GM18498 (cell line): Measurements from ENCODE around the gene NREP.

Experiments used
- ATAC-seq: cut with Tn5 transposase; IDR thresholded peaks from one replicate; pipeline ENCODE4 v1.9.1; 2021; ENCODE audit warnings: mild to moderate bottlenecking, moderate library complexity; ENCODE audit not compliant: unreplicated experiment

Gene NREP

GRCh38 chr5:111765613-111766571 is 8.9 kb upstream of the NREP start:
- ATAC-seq = no peak

GRCh38 chr5:111764019-111764418 is 7.0 kb upstream of the NREP start:
- no peak for ATAC-seq

- ATAC-seq = no peak
Observed at GRCh38 chr5:111762895-111763294, 5.9 kb upstream of the NREP start.

GRCh38 chr5:111758284-111758628 is 1.3 kb upstream of the NREP start:
- ATAC-seq = no peak

- ATAC-seq = peak; percentile 85
Observed at GRCh38 chr5:111757355-111758283, 625 bp upstream of the NREP start.

- ATAC-seq = no peak
Observed at GRCh38 chr5:111755942-111756381, 1.0 kb downstream of the NREP start.

- ATAC-seq = no peak
Observed at GRCh38 chr5:111755345-111755941, 1.6 kb downstream of the NREP start.

- no peak for ATAC-seq
Observed at GRCh38 chr5:111753884-111754589, 3.0 kb downstream of the NREP start.

- no peak for ATAC-seq
Observed at GRCh38 chr5:111752426-111752965, 4.5 kb downstream of the NREP start.

GRCh38 chr5:111749303-111750026 is 7.5 kb downstream of the NREP start:
- ATAC-seq = no peak

GRCh38 chr5:111748304-111748763 is 8.7 kb downstream of the NREP start:
- peak; percentile 39 for ATAC-seq

- ATAC-seq = no peak
Observed at GRCh38 chr5:111747337-111747736, 9.7 kb downstream of the NREP start.

- no peak for ATAC-seq
Observed at GRCh38 chr5:111746791-111747190, 10.2 kb downstream of the NREP start.

GRCh38 chr5:111745075-111745739 is 11.8 kb downstream of the NREP start:
- ATAC-seq = no peak

GRCh38 chr5:111744455-111744854 is 12.5 kb downstream of the NREP start:
- ATAC-seq = no peak

- no peak for ATAC-seq
Observed at GRCh38 chr5:111743988-111744387, 13.0 kb downstream of the NREP start.

GRCh38 chr5:111743512-111743911 is 13.5 kb downstream of the NREP start:
- ATAC-seq = no peak

GRCh38 chr5:111742177-111742994 is 14.6 kb downstream of the NREP start:
- ATAC-seq = no peak
